H1 (cell line): ENCODE results near the gene ZFP36L1. TPM values are rescaled to one million over a fixed set of nuclear protein-coding genes. Genes with fewer than 3 reads are reported as not detected.

ENCODE experiments used
- E2F6 ChIP-seq: IDR thresholded peaks from 2 replicates; pipeline ENCODE4 v1.6.1; 2012; ENCODE audit warnings: inconsistent platforms
- JUND ChIP-seq: IDR thresholded peaks from 2 replicates; pipeline ENCODE4 v1.6.1; 2011; ENCODE audit warnings: mild to moderate bottlenecking, improper control_type of control experiment, low read length
- MAFK ChIP-seq: IDR thresholded peaks from 2 replicates; pipeline ENCODE4 v1.6.1; 2012; ENCODE audit warnings: low read depth, mild to moderate bottlenecking, improper control_type of control experiment, low read length
- MAX ChIP-seq: IDR thresholded peaks from 2 replicates; pipeline ENCODE4 v1.6.1; 2012; ENCODE audit warnings: inconsistent platforms
- NRF1 ChIP-seq: IDR thresholded peaks from 2 replicates; pipeline ENCODE4 v1.6.1; 2011; ENCODE audit warnings: mild to moderate bottlenecking, low read depth, low read length, improper control_type of control experiment
- SIRT6 ChIP-seq: IDR thresholded peaks from one replicate; pipeline ENCODE4 v1.7.1; 2012; ENCODE audit warnings: low read length, inconsistent platforms
- polyA plus RNA-seq, 7 experiments: library from polyadenylated mRNA; depleted of rRNA in 3 of 7; stranded (reverse) in 5 of 7; unstranded in 2 of 7; fragments of >200 nt in 5 of 7; fragments of 200-250 nt in 2 of 7; gene quantifications; 1 replicate in 5 of 7; 2 replicates in 1 of 7; 4 replicates in 1 of 7; pipeline versions ENCODE4 v1.2.1 to v1.2.3, GENCODE V29; 2011 to 2013; ENCODE audit warnings: missing spikeins in 2 of 7, mixed read lengths in 2 of 7
- total RNA-seq: library from RNA; stranded (reverse); fragmentation: NEBNext Ultra II Directional; extraction: Animal tissue kit (Norgen Biotek cat#: 25700); gene quantifications from 2 replicates; pipeline ENCODE4 v1.2.1, GENCODE V29; 2021

The ZFP36L1 gene
- total and polyA plus RNA-seq, 2 of the 8 experiments (the other 6 are each of a cell fraction or from before 2014, with no cell fraction given) = 80.4 to 132 TPM

- TF ChIP-seq E2F6 (no peak), NRF1 (no peak), SIRT6 (no peak), JUND (no peak), MAFK (no peak), MAX (no peak)
Observed at GRCh38 chr14:68823434-68824206, 30.8 kb upstream of the ZFP36L1 start (continued).
